A673 (cell line): ENCODE results near the gene LRRC1.

Experiments
- EZH2 ChIP-seq: fragments of 200-600 bp; sonication (generic); IDR thresholded peaks from 2 replicates; pipeline ENCODE4 v1.6.1; 2017; ENCODE audit warnings: borderline replicate concordance, low read depth, mild to moderate bottlenecking, mixed read lengths, antibody characterized with exemption, low read length; ENCODE audit not compliant: poor library complexity, severe bottlenecking
- TF ChIP-seq, protein P1 (sequence below): fragments of 300-800, 200-600 bp; sonication (generic); conservative IDR thresholded peaks from 2 replicates; pipeline ENCODE4 v1.5.1; 2017; ENCODE audit warnings: low read depth, mild to moderate bottlenecking, antibody characterized with exemption, low read length, moderate library complexity, mixed read lengths

DNA sequence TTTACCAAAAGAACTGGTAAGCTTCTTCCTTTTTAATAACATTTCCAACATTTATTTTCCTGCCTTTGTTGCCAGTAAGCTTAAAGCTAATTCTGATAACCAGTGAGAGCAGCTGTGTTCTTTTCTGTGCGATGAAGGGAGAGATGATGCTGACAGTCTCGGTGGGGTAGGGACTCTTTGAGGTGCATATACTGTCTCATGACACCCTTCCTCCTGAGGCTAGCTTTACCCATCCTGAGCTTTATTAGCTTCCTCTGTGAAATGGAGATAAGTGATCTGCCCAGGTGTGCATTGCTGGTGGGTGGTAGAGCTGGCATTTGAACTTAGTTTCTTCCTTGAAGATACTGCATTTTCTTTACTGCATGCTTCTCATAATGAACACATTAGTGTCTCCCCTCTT is 92.5 kb downstream of the LRRC1 start:
- TF ChIP-seq, protein P1, sequence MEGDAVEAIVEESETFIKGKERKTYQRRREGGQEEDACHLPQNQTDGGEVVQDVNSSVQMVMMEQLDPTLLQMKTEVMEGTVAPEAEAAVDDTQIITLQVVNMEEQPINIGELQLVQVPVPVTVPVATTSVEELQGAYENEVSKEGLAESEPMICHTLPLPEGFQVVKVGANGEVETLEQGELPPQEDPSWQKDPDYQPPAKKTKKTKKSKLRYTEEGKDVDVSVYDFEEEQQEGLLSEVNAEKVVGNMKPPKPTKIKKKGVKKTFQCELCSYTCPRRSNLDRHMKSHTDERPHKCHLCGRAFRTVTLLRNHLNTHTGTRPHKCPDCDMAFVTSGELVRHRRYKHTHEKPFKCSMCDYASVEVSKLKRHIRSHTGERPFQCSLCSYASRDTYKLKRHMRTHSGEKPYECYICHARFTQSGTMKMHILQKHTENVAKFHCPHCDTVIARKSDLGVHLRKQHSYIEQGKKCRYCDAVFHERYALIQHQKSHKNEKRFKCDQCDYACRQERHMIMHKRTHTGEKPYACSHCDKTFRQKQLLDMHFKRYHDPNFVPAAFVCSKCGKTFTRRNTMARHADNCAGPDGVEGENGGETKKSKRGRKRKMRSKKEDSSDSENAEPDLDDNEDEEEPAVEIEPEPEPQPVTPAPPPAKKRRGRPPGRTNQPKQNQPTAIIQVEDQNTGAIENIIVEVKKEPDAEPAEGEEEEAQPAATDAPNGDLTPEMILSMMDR = no peak
- no peak for TF ChIP-seq EZH2
